HepG2 (cell line): ENCODE results near the gene PFDN1. TPM values are rescaled to one million over a fixed set of nuclear protein-coding genes. Genes with fewer than 3 reads are reported as not detected.

ENCODE experiments used
- CREB1 ChIP-seq, 2 experiments: fragments of 450-650 bp in 1 of 2; IDR thresholded peaks; 2 replicates each; pipeline ENCODE4 v1.6.1; 2016 to 2017; ENCODE audit warnings: control low read depth in 1 of 2, mild to moderate bottlenecking in 1 of 2, missing compliant biosample characterization in 1 of 2, missing genetic modification characterization in 1 of 2
- CREBL2 ChIP-seq: sonication (generic); formaldehyde crosslinking; IDR thresholded peaks from 2 replicates; pipeline ENCODE4 v1.8.1; 2023; ENCODE audit warnings: missing genetic modification reagents, mild to moderate bottlenecking, borderline replicate concordance
- FIP1L1 ChIP-seq: fragments of 200-400 bp; formaldehyde crosslinking; IDR thresholded peaks from 2 replicates; pipeline ENCODE4 v1.6.1; 2018; ENCODE audit warnings: low read depth, mild to moderate bottlenecking, low read length, moderate library complexity, borderline replicate concordance; ENCODE audit not compliant: insufficient read depth
- KAT8 ChIP-seq: IDR thresholded peaks from 2 replicates; pipeline ENCODE4 v1.6.1; 2016; ENCODE audit warnings: missing genetic modification reagents, missing compliant biosample characterization
- PHB2 ChIP-seq: fragments of 450-650 bp; IDR thresholded peaks from 2 replicates; pipeline ENCODE4 v1.6.1; 2018; ENCODE audit not compliant: partially characterized antibody
- PHF20 ChIP-seq: sonication (generic); formaldehyde crosslinking; IDR thresholded peaks from 2 replicates; pipeline ENCODE4 v1.5.0; 2020; ENCODE audit warnings: mild to moderate bottlenecking, missing genetic modification reagents
- PITX1 ChIP-seq: sonication (generic); formaldehyde crosslinking; IDR thresholded peaks from 2 replicates; pipeline ENCODE4 v1.5.1; 2020; ENCODE audit warnings: mild to moderate bottlenecking, missing genetic modification reagents
- TCF7L2 ChIP-seq: IDR thresholded peaks from 2 replicates; pipeline ENCODE4 v1.6.1; 2011; ENCODE audit warnings: mild to moderate bottlenecking, low read depth, low read length, moderate library complexity
- ZNF572 ChIP-seq: sonication (generic); formaldehyde crosslinking; IDR thresholded peaks from 2 replicates; pipeline ENCODE4 v1.5.1; 2020; ENCODE audit warnings: mild to moderate bottlenecking, missing genetic modification reagents
- ZNF703 ChIP-seq: sonication (generic); formaldehyde crosslinking; IDR thresholded peaks from 2 replicates; pipeline ENCODE4 v1.5.1; 2020; ENCODE audit warnings: missing genetic modification reagents, mild to moderate bottlenecking, moderate library complexity, borderline replicate concordance
- polyA plus RNA-seq, 8 experiments: library from polyadenylated mRNA; depleted of rRNA in 3 of 8; stranded (reverse) in 7 of 8; unstranded in 1 of 8; fragments of >200 nt; fragmentation: Illumina TruSeq in 4 of 8; extraction: Trizol in 4 of 8; gene quantifications; 2 replicates each; pipeline versions ENCODE4 v1.2.1 to v1.2.3, GENCODE V29; 2011 to 2016; ENCODE audit warnings: low read depth in 4 of 8, missing spikeins in 1 of 8, mixed read lengths in 1 of 8; ENCODE audit not compliant: insufficient read depth in 1 of 8
- total RNA-seq, 5 experiments: library from RNA; depleted of rRNA; stranded (reverse); fragments of >200 nt; fragmentation: Illumina TruSeq; extraction: Trizol; gene quantifications; 2 replicates each; pipeline ENCODE4 v1.2.3, GENCODE V29; 2016; ENCODE audit warnings: low read depth in 1 of 5
- TF ChIP-seq, protein P1 (sequence below): sonication (generic); formaldehyde crosslinking; IDR thresholded peaks from 2 replicates; pipeline ENCODE4 v1.9.0; 2021; ENCODE audit warnings: missing genetic modification reagents, mild to moderate bottlenecking, borderline replicate concordance
- TF ChIP-seq, protein P2 (sequence below): IDR thresholded peaks from 2 replicates; pipeline ENCODE4 v1.6.1; 2012; ENCODE audit warnings: low read depth, low read length, improper control_type of control experiment
- TF ChIP-seq, protein P3 (sequence below): sonication (generic); formaldehyde crosslinking; IDR thresholded peaks from 2 replicates; pipeline ENCODE4 v1.4.0; 2020; ENCODE audit warnings: low read depth, mild to moderate bottlenecking, missing genetic modification reagents
- TF ChIP-seq, protein P4 (sequence below): sonication (generic); formaldehyde crosslinking; IDR thresholded peaks from 2 replicates; pipeline ENCODE4 v1.4.0; 2020; ENCODE audit warnings: missing genetic modification reagents
- TF ChIP-seq, protein P5 (sequence below): sonication (generic); formaldehyde crosslinking; IDR thresholded peaks from 2 replicates; pipeline ENCODE4 v1.4.0; 2020; ENCODE audit warnings: missing genetic modification reagents, mild to moderate bottlenecking, borderline replicate concordance

Gene PFDN1
- total and polyA plus RNA-seq, 2 of the 13 experiments (the other 11 are each of a cell fraction or from before 2014, with no cell fraction given), result 67.2 to 70.8 TPM

- TF ChIP-seq, protein P1, sequence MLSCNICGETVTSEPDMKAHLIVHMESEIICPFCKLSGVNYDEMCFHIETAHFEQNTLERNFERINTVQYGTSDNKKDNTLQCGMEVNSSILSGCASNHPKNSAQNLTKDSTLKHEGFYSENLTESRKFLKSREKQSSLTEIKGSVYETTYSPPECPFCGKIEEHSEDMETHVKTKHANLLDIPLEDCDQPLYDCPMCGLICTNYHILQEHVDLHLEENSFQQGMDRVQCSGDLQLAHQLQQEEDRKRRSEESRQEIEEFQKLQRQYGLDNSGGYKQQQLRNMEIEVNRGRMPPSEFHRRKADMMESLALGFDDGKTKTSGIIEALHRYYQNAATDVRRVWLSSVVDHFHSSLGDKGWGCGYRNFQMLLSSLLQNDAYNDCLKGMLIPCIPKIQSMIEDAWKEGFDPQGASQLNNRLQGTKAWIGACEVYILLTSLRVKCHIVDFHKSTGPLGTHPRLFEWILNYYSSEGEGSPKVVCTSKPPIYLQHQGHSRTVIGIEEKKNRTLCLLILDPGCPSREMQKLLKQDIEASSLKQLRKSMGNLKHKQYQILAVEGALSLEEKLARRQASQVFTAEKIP (CRISPR knock-in tag), result no peak
- TF ChIP-seq, protein P2, sequence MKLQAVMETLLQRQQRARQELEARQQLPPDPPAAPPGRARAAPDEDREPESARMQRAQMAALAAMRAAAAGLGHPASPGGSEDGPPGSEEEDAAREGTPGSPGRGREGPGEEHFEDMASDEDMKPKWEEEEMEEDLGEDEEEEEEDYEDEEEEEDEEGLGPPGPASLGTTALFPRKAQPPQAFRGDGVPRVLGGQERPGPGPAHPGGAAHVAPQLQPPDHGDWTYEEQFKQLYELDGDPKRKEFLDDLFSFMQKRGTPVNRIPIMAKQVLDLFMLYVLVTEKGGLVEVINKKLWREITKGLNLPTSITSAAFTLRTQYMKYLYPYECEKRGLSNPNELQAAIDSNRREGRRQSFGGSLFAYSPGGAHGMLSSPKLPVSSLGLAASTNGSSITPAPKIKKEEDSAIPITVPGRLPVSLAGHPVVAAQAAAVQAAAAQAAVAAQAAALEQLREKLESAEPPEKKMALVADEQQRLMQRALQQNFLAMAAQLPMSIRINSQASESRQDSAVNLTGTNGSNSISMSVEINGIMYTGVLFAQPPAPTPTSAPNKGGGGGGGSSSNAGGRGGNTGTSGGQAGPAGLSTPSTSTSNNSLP, result peak; percentile 47; the same call in 1 of the 2 replicates
- TF ChIP-seq CREB1 (IDR thresholded peaks at IDR 0.05) (peak; percentile 17; the same call in 1 of the 2 replicates), CREB1 (CRISPR knock-in tag; IDR thresholded peaks at IDR 0.05) (peak; percentile 47; the same call in 1 of the 2 replicates), FIP1L1 (no peak), TCF7L2 (0 out of 2 replicates have a peak, but pooled peaks have one; percentile 45), PHB2 (no peak), CREBL2 (no peak), ZNF572 (CRISPR knock-in tag) (no peak), ZNF703 (no peak), PITX1 (CRISPR knock-in tag) (peak; percentile 19; the same call in 1 of the 2 replicates), PHF20 (CRISPR knock-in tag) (no peak), KAT8 (peak; percentile 6; the same call in 1 of the 2 replicates)
- TF ChIP-seq, protein P3, sequence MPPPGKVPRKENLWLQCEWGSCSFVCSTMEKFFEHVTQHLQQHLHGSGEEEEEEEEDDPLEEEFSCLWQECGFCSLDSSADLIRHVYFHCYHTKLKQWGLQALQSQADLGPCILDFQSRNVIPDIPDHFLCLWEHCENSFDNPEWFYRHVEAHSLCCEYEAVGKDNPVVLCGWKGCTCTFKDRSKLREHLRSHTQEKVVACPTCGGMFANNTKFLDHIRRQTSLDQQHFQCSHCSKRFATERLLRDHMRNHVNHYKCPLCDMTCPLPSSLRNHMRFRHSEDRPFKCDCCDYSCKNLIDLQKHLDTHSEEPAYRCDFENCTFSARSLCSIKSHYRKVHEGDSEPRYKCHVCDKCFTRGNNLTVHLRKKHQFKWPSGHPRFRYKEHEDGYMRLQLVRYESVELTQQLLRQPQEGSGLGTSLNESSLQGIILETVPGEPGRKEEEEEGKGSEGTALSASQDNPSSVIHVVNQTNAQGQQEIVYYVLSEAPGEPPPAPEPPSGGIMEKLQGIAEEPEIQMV (CRISPR knock-in tag), result no peak
- TF ChIP-seq, protein P4, sequence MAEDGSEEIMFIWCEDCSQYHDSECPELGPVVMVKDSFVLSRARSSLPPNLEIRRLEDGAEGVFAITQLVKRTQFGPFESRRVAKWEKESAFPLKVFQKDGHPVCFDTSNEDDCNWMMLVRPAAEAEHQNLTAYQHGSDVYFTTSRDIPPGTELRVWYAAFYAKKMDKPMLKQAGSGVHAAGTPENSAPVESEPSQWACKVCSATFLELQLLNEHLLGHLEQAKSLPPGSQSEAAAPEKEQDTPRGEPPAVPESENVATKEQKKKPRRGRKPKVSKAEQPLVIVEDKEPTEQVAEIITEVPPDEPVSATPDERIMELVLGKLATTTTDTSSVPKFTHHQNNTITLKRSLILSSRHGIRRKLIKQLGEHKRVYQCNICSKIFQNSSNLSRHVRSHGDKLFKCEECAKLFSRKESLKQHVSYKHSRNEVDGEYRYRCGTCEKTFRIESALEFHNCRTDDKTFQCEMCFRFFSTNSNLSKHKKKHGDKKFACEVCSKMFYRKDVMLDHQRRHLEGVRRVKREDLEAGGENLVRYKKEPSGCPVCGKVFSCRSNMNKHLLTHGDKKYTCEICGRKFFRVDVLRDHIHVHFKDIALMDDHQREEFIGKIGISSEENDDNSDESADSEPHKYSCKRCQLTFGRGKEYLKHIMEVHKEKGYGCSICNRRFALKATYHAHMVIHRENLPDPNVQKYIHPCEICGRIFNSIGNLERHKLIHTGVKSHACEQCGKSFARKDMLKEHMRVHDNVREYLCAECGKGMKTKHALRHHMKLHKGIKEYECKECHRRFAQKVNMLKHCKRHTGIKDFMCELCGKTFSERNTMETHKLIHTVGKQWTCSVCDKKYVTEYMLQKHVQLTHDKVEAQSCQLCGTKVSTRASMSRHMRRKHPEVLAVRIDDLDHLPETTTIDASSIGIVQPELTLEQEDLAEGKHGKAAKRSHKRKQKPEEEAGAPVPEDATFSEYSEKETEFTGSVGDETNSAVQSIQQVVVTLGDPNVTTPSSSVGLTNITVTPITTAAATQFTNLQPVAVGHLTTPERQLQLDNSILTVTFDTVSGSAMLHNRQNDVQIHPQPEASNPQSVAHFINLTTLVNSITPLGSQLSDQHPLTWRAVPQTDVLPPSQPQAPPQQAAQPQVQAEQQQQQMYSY (CRISPR knock-in tag), result no peak
- TF ChIP-seq, protein P5, sequence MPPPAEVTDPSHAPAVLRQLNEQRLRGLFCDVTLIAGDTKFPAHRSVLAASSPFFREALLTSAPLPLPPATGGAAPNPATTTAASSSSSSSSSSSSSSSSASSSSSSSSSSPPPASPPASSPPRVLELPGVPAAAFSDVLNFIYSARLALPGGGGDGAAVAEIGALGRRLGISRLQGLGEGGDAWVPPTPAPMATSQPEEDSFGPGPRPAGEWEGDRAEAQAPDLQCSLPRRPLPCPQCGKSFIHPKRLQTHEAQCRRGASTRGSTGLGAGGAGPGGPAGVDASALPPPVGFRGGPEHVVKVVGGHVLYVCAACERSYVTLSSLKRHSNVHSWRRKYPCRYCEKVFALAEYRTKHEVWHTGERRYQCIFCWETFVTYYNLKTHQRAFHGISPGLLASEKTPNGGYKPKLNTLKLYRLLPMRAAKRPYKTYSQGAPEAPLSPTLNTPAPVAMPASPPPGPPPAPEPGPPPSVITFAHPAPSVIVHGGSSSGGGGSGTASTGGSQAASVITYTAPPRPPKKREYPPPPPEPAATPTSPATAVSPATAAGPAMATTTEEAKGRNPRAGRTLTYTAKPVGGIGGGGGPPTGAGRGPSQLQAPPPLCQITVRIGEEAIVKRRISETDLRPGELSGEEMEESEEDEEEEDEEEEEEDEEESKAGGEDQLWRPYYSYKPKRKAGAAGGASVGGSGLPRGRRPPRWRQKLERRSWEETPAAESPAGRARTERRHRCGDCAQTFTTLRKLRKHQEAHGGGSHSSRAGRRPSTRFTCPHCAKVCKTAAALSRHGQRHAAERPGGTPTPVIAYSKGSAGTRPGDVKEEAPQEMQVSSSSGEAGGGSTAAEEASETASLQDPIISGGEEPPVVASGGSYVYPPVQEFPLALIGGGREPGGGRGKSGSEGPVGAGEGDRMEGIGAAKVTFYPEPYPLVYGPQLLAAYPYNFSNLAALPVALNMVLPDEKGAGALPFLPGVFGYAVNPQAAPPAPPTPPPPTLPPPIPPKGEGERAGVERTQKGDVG (CRISPR knock-in tag), result no peak
Observed at GRCh38 chr5:140293091-140293848, 9.6 kb downstream of the PFDN1 start (continued).
